H1 (cell line): ENCODE data around the gene LHFPL6. TPM values are rescaled to one million over a fixed set of nuclear protein-coding genes. Genes with fewer than 3 reads are reported as not detected.
A peak's percentile ranks its signal among the peaks of the same experiment; 100 is the strongest.

Source experiments
- CTCF ChIA-PET: fragments of 300-600 bp; sonication (Branson Sonifier 250); formaldehyde crosslinking; loops from one replicate; lab custom pipeline; 2021; ENCODE audit not compliant: partially characterized antibody; lab: Charles Lee
- POLR2A ChIA-PET: fragments of 300-600 bp; sonication (Branson Sonifier 250); formaldehyde crosslinking; loops from one replicate; lab custom pipeline; 2021; ENCODE audit warnings: inconsistent platforms; ENCODE audit not compliant: partially characterized antibody; lab: Charles Lee
- DNase-seq, 2 experiments: peaks; one replicate each; pipeline versions ENCODE4 v3.0.0 to v3.0.0-alpha.2; 2010 to 2022; ENCODE audit warnings: low spot score in 2 of 2, low read depth in 1 of 2, mixed read lengths in 1 of 2
- FAIRE-seq: peaks from 2 replicates; lab custom pipeline; 2011; peaks lifted over from hg19 to GRCh38; lab: Jason Lieb, UNC
- H2AFZ ChIP-seq: 2 replicates; pipeline ENCODE4 v1.8.1; 2012; ENCODE audit warnings: low read length, inconsistent platforms
- H2AK5ac ChIP-seq: 2 replicates; pipeline ENCODE4 v1.6.1; 2013; ENCODE audit warnings: low read depth, low read length
- H2BK120ac ChIP-seq: replicated peaks from 2 replicates; pipeline ENCODE3; 2013; ENCODE audit warnings: low read depth, low read length, inconsistent platforms
- H2BK12ac ChIP-seq: 2 replicates; pipeline ENCODE4 v1.6.1; 2013; ENCODE audit warnings: low read depth, low read length
- H2BK15ac ChIP-seq: 2 replicates; pipeline ENCODE4 v1.6.1; 2013; ENCODE audit warnings: low read length
- H2BK20ac ChIP-seq: 2 replicates; pipeline ENCODE4 v1.6.1; 2013; ENCODE audit warnings: low read length
- H2BK5ac ChIP-seq: 2 replicates; pipeline ENCODE4 v1.6.1; 2013; ENCODE audit warnings: low read depth, low read length
- H3K14ac ChIP-seq: 2 replicates; pipeline ENCODE4 v1.6.1; 2013; ENCODE audit warnings: inconsistent platforms; ENCODE audit not compliant: insufficient read length
- H3K18ac ChIP-seq: 2 replicates; pipeline ENCODE4 v1.6.1; 2013; ENCODE audit warnings: low read length; ENCODE audit errors: extremely low read depth
- H3K23ac ChIP-seq: 2 replicates; pipeline ENCODE4 v1.6.1; 2013; ENCODE audit warnings: inconsistent platforms; ENCODE audit not compliant: insufficient read length
- H3K23me2 ChIP-seq: 2 replicates; pipeline ENCODE4 v1.6.1; 2013; ENCODE audit warnings: low read depth, low read length
- H3K27ac ChIP-seq: 2 replicates; pipeline ENCODE4 v1.6.1; 2011; ENCODE audit warnings: low read depth, low read length, inconsistent platforms
- H3K27me3 ChIP-seq, 4 experiments: replicated peaks in 1 of 4; 1 replicate in 1 of 4; 2 replicates in 3 of 4; pipeline versions ENCODE4 v1.6.1 to v1.8.1; 2011 to 2013; ENCODE audit warnings: low read length in 3 of 4, mild to moderate bottlenecking in 3 of 4, inconsistent platforms in 2 of 4, mixed read lengths in 2 of 4, moderate library complexity in 1 of 4; ENCODE audit not compliant: control insufficient read depth in 3 of 4, insufficient read depth in 3 of 4; ENCODE audit errors: extremely low read depth in 1 of 4
- H3K36me3 ChIP-seq, 4 experiments: 2 replicates each; pipeline versions ENCODE4 v1.6.1 to v1.8.1; 2011 to 2013; ENCODE audit warnings: mild to moderate bottlenecking in 4 of 4, low read length in 3 of 4, moderate library complexity in 2 of 4, control low read depth in 1 of 4, inconsistent platforms in 1 of 4; ENCODE audit not compliant: insufficient read depth in 4 of 4, control insufficient read depth in 2 of 4
- H3K4ac ChIP-seq: replicated peaks from 2 replicates; pipeline ENCODE3; 2013; ENCODE audit warnings: low read length, low read depth, mixed read lengths, inconsistent platforms; ENCODE audit not compliant: insufficient read length
- H3K4me1 ChIP-seq, 4 experiments: replicated peaks in 1 of 4; 1 replicate in 1 of 4; 2 replicates in 3 of 4; pipeline versions ENCODE4 v1.6.1 to v1.8.1; 2011 to 2013; ENCODE audit warnings: low read length in 3 of 4, inconsistent platforms in 2 of 4, mixed read lengths in 1 of 4; ENCODE audit not compliant: insufficient read depth in 4 of 4, control insufficient read depth in 3 of 4
- H3K4me2 ChIP-seq, 2 experiments: 2 replicates each; pipeline versions ENCODE4 v1.6.1 to v1.8.1; 2011 to 2013; ENCODE audit warnings: low read depth in 2 of 2, low read length in 2 of 2, control low read depth in 1 of 2, inconsistent platforms in 1 of 2, mild to moderate bottlenecking in 1 of 2; ENCODE audit not compliant: insufficient read depth in 1 of 2
- H3K4me3 ChIP-seq, 4 experiments: fragments of 200-600, 300-600 bp in 1 of 4; sonication (generic), shearing (Covaris generic), sonication (Bioruptor Twin) in 1 of 4; 2 replicates each; pipeline versions ENCODE4 v1.5.1 to v1.8.1; 2011 to 2016; ENCODE audit warnings: low read length in 4 of 4, low read depth in 3 of 4, control low read depth in 2 of 4, inconsistent platforms in 2 of 4, mild to moderate bottlenecking in 2 of 4, mixed read lengths in 1 of 4, moderate library complexity in 1 of 4; ENCODE audit not compliant: insufficient read depth in 2 of 4; ENCODE audit errors: extremely low read depth in 1 of 4
- H3K56ac ChIP-seq: replicated peaks from 2 replicates; pipeline ENCODE3; 2013; ENCODE audit warnings: low read depth, mild to moderate bottlenecking, mixed read lengths, low read length, inconsistent platforms; ENCODE audit not compliant: insufficient read length
- H3K79me1 ChIP-seq: 2 replicates; pipeline ENCODE4 v1.6.1; 2013; ENCODE audit warnings: low read depth, low read length, control low read depth
- H3K79me2 ChIP-seq, 2 experiments: 2 replicates each; pipeline versions ENCODE4 v1.6.1 to v1.8.1; 2012 to 2013; ENCODE audit warnings: low read length in 2 of 2, mild to moderate bottlenecking in 2 of 2, inconsistent platforms in 1 of 2; ENCODE audit not compliant: insufficient read depth in 2 of 2, control insufficient read depth in 1 of 2
- H3K9ac ChIP-seq, 4 experiments: replicated peaks in 1 of 4; 1 replicate in 1 of 4; 2 replicates in 3 of 4; pipeline versions ENCODE4 v1.6.1 to v1.8.1; 2011 to 2013; ENCODE audit warnings: low read depth in 3 of 4, low read length in 3 of 4, control low read depth in 2 of 4, mild to moderate bottlenecking in 2 of 4, moderate library complexity in 2 of 4, inconsistent platforms in 1 of 4; ENCODE audit errors: extremely low read depth in 1 of 4
- H3K9me3 ChIP-seq, 2 experiments: 2 replicates each; pipeline versions ENCODE4 v1.6.1 to v1.8.1; 2012 to 2013; ENCODE audit warnings: mild to moderate bottlenecking in 2 of 2, moderate library complexity in 2 of 2, control low read depth in 1 of 2, inconsistent platforms in 1 of 2, low read depth in 1 of 2, low read length in 1 of 2, mixed read lengths in 1 of 2; ENCODE audit not compliant: insufficient read depth in 2 of 2
- H4K20me1 ChIP-seq, 2 experiments: replicated peaks in 1 of 2; 2 replicates each; pipeline versions ENCODE3 to v1.8.1; 2011 to 2013; ENCODE audit warnings: inconsistent platforms in 2 of 2, low read length in 2 of 2, mild to moderate bottlenecking in 1 of 2; ENCODE audit not compliant: insufficient read depth in 2 of 2, control insufficient read depth in 1 of 2
- H4K5ac ChIP-seq: 2 replicates; pipeline ENCODE4 v1.6.1; 2013; ENCODE audit warnings: low read length, low read depth, mixed read lengths, inconsistent platforms; ENCODE audit not compliant: insufficient read length
- H4K8ac ChIP-seq: 2 replicates; pipeline ENCODE4 v1.8.0; 2013; ENCODE audit warnings: mild to moderate bottlenecking, moderate library complexity, low read length, inconsistent platforms; ENCODE audit not compliant: insufficient read depth; ENCODE audit errors: extremely low read depth
- H4K91ac ChIP-seq: replicated peaks from 2 replicates; pipeline ENCODE3; 2013; ENCODE audit warnings: low read length, mixed read lengths, inconsistent platforms; ENCODE audit not compliant: insufficient read length
- CEBPB ChIP-seq: IDR thresholded peaks from 2 replicates; pipeline ENCODE4 v1.6.1; 2012; ENCODE audit warnings: low read depth, low read length
- EGR1 ChIP-seq: IDR thresholded peaks from 2 replicates; pipeline ENCODE4 v1.6.1; 2011; ENCODE audit warnings: low read depth, low read length, borderline replicate concordance
- WGBS, 2 experiments: shearing (Covaris generic) in 1 of 2; methylation state at CpG; one replicate each; pipeline versions ENCODE4 v1.1.6 to v1.1.7; 2013 to 2015; ENCODE audit warnings: low lambda C conversion rate in 2 of 2, mixed read lengths in 2 of 2, inconsistent platforms in 1 of 2, low coverage in 1 of 2, missing lambda C conversion rate in 1 of 2; ENCODE audit not compliant: insufficient replicate concordance in 2 of 2, insufficient coverage in 1 of 2, insufficient read length in 1 of 2; ENCODE audit errors: extremely low coverage in 1 of 2, missing lambda C conversion rate in 1 of 2; 5-methylcytosine and 5-hydroxymethylcytosine counted together
- polyA plus RNA-seq, 7 experiments: library from polyadenylated mRNA; depleted of rRNA in 3 of 7; stranded (reverse) in 5 of 7; unstranded in 2 of 7; fragments of >200 nt in 5 of 7; fragments of 200-250 nt in 2 of 7; gene quantifications; 1 replicate in 5 of 7; 2 replicates in 1 of 7; 4 replicates in 1 of 7; pipeline versions ENCODE4 v1.2.1 to v1.2.3, GENCODE V29; 2011 to 2013; ENCODE audit warnings: missing spikeins in 2 of 7, mixed read lengths in 2 of 7
- total RNA-seq: library from RNA; stranded (reverse); fragmentation: NEBNext Ultra II Directional; extraction: Animal tissue kit (Norgen Biotek cat#: 25700); gene quantifications from 2 replicates; pipeline ENCODE4 v1.2.1, GENCODE V29; 2021
- TF ChIP-seq, protein P1 (sequence below), 3 experiments: IDR thresholded peaks; 1 replicate in 2 of 3; 2 replicates in 1 of 3; pipeline versions ENCODE4 v1.5.1 to v1.6.1; 2011; ENCODE audit warnings: low read length in 3 of 3, mild to moderate bottlenecking in 3 of 3, inconsistent platforms in 2 of 3, low read depth in 1 of 3, moderate library complexity in 1 of 3; ENCODE audit not compliant: insufficient read depth in 1 of 3; ENCODE audit errors: control extremely low read depth in 1 of 3

The LHFPL6 gene
- total and polyA plus RNA-seq, 2 of the 8 experiments (the other 6 are each of a cell fraction or from before 2014, with no cell fraction given), result 7.6 to 17.0 TPM

DNA sequence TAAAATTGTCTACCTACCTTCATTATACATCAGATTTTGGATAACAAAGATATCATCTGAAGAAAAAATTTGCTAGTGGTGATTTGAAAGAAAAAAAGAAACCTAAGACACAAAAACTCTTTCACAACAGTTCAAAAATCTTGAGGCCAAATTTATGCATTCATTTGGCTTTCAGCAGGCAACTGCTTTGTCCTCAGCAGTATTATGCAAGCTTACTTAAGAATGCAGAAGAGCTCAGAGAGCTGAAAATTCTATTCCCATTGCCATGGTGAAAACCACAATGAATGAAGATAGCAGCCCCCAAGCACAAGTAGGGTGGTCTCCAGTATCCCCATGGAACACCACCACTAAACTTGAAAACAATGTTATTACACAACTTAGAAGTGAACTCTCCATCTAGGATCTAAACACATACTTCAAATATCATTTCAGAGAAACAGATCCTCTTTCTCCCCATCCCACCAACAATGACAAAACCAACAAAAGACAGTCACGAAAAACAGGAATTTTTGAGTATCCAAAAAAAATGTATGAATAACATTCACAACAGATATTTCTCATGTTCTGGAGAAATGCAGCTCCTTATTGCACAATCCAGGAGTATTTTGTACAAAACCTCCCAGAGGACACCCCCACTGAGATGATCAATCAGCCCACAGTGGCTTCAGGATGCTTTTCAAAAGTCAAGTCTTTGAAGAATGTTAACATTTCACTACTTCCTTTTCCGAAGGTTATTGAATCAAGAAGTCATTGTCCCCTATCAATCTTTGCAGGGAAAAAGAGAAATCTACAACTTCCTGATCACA, 192.7 kb downstream of the LHFPL6 start:
- H2BK12ac ChIP-seq, result no peak overlapping the region
- no peak overlapping the region for H2AK5ac ChIP-seq
- no peak overlapping the region for H3K14ac ChIP-seq
- peak; percentile 69 for FAIRE-seq
- H3K9ac ChIP-seq, result no peak overlapping the region
- H2AFZ ChIP-seq, result no peak overlapping the region
- H4K8ac ChIP-seq, result no peak overlapping the region
- H3K27me3 ChIP-seq, result no peaks in the 10 kb centered on the region
- no peak overlapping the region for H3K27ac ChIP-seq
- H3K4me2 ChIP-seq, result 0 out of 4 replicates have a peak overlapping the region, but pooled peaks of 1 of the 2 experiments have one; percentile 28
- ChIA-PET POLR2A (no interaction called here), CTCF (interaction anchor here (0.8 to 1.7 kb wide), 9 partner anchors 9 to 209 kb away, joined by 3 to 7 read pairs (median 3); no protein-coding TSS in a partner anchor)
- WGBS, 2 experiments, result 49% methylated on average over 2 of the region's 2 CpGs; no CpG with 5 or more reads in 1 of the 2 experiments
- no peaks in the 10 kb centered on the region for H3K79me2 ChIP-seq
- no peaks in the 10 kb centered on the region for H3K36me3 ChIP-seq
- no peaks in the 10 kb centered on the region for H3K9me3 ChIP-seq
- H3K4me1 ChIP-seq, result peaks cover 2 to 19% (median 14%) of the 10 kb centered on the region in 4 experiments; a peak in 5 of 7 replicates
- DNase-seq, result no peak
- H2BK20ac ChIP-seq, result no peak overlapping the region
- no peaks in the 10 kb centered on the region for H4K20me1 ChIP-seq
- no peak overlapping the region for H4K5ac ChIP-seq
- no peak overlapping the region for H3K18ac ChIP-seq
- H3K23ac ChIP-seq, result no peak overlapping the region
- H3K4ac ChIP-seq, result no peak overlapping the region
- peak overlapping the region in 1 of 4 experiments; percentile 13; a peak in 1 of 8 replicates for H3K4me3 ChIP-seq
- H3K23me2 ChIP-seq, result no peaks in the 10 kb centered on the region
- H3K79me1 ChIP-seq, result no peaks in the 10 kb centered on the region
- TF ChIP-seq EGR1 (no peak), CEBPB (peak; percentile 89)
- TF ChIP-seq, protein P1, sequence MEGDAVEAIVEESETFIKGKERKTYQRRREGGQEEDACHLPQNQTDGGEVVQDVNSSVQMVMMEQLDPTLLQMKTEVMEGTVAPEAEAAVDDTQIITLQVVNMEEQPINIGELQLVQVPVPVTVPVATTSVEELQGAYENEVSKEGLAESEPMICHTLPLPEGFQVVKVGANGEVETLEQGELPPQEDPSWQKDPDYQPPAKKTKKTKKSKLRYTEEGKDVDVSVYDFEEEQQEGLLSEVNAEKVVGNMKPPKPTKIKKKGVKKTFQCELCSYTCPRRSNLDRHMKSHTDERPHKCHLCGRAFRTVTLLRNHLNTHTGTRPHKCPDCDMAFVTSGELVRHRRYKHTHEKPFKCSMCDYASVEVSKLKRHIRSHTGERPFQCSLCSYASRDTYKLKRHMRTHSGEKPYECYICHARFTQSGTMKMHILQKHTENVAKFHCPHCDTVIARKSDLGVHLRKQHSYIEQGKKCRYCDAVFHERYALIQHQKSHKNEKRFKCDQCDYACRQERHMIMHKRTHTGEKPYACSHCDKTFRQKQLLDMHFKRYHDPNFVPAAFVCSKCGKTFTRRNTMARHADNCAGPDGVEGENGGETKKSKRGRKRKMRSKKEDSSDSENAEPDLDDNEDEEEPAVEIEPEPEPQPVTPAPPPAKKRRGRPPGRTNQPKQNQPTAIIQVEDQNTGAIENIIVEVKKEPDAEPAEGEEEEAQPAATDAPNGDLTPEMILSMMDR (IDR thresholded peaks at IDR 0.05; ENCODE audit: control extremely low read depth in 1 of 3, insufficient read depth in 1 of 3, low read depth in 1 of 3, low read length in 3 of 3), result no peak
- no peak overlapping the region for H2BK120ac ChIP-seq
- H2BK5ac ChIP-seq, result no peak overlapping the region
- H4K91ac ChIP-seq, result no peak overlapping the region
- H2BK15ac ChIP-seq, result no peak overlapping the region
- H3K56ac ChIP-seq, result no peak overlapping the region
